SK-N-MC (cell line): ENCODE measurements around the gene PLLP.

Source experiments
- DNase-seq: peaks from one replicate; pipeline ENCODE4 v3.0.0-alpha.2; 2011; ENCODE audit warnings: low read depth, low spot score
- H3K27ac ChIP-seq: fragments of 200-600 bp; sonication (generic); 2 replicates; pipeline ENCODE4 v1.5.1; 2016; ENCODE audit warnings: mixed run types
- H3K36me3 ChIP-seq: fragments of 200-600 bp; sonication (generic); 2 replicates; pipeline ENCODE4 v1.6.1; 2017; ENCODE audit warnings: antibody characterized with exemption, low read length, mixed read lengths; ENCODE audit not compliant: insufficient read depth
- H3K4me3 ChIP-seq: fragments of 200-600 bp; sonication (generic); 2 replicates; pipeline ENCODE4 v1.5.1; 2016
- H3K9ac ChIP-seq: fragments of 200-600 bp; sonication (generic); 2 replicates; pipeline ENCODE4 v1.8.0; 2017; ENCODE audit warnings: mixed run types, mixed read lengths; ENCODE audit not compliant: insufficient read length
- H3K9me3 ChIP-seq: fragments of 200-600 bp; sonication (generic); 2 replicates; pipeline ENCODE4 v1.6.1; 2017; ENCODE audit warnings: low read depth, mild to moderate bottlenecking, antibody characterized with exemption, low read length, moderate library complexity, mixed read lengths
- EZH2 ChIP-seq: fragments of 200-600 bp; sonication (generic); IDR thresholded peaks from one replicate; pipeline ENCODE4 v1.6.1; 2017; ENCODE audit warnings: antibody characterized with exemption
- FOXP2 ChIP-seq: optimal IDR thresholded peaks from 2 replicates; pipeline ENCODE3; 2011; ENCODE audit warnings: mild to moderate bottlenecking, moderate library complexity; ENCODE audit not compliant: insufficient read depth; ENCODE audit errors: extremely low read length, control extremely low read depth
- POLR2AphosphoS5 ChIP-seq: IDR thresholded peaks from 2 replicates; pipeline ENCODE4 v1.6.1; 2012; ENCODE audit warnings: mild to moderate bottlenecking, low read depth, low read length, borderline replicate concordance

Gene PLLP

DNA sequence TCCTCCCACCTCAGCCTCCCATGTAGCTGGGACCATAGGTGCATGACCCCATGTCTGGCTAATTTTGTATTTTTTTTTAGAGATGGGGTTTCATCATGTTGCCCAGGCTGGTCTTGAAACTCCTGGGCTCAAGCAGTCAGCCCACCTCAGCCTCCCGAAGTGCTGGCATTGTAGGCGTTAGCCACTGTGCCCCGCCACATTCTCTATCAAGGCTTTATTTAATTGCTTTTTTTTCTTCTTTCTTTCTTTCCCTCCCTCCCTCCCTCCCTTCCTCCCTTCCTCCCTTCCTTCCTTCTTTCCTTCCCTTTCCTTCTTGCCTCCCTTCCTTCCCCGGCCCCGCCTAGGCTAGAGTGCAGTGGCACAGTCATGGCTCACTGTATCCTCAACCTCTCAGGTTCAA, 74.7 kb downstream of the PLLP start:
- Histone ChIP-seq H3K36me3 (peaks cover 24% of the 10 kb centered on the region; the same call in 1 of the 2 replicates), H3K9me3 (no peaks in the 10 kb centered on the region), H3K9ac (no peak overlapping the region), H3K27ac (no peak overlapping the region), H3K4me3 (no peak overlapping the region)
- TF ChIP-seq EZH2: no peak
- no peak for TF ChIP-seq POLR2AphosphoS5
- no peak for TF ChIP-seq FOXP2
- DNase-seq: no peak

GRCh38 chr16:57208926-57209325, 75.5 kb downstream of the PLLP start:
- Histone ChIP-seq H3K9ac (no peak overlapping the region), H3K36me3 (peaks cover 19% of the 10 kb centered on the region; the same call in 1 of the 2 replicates), H3K9me3 (no peaks in the 10 kb centered on the region), H3K27ac (no peak overlapping the region), H3K4me3 (no peak overlapping the region)
- no peak for TF ChIP-seq EZH2
- TF ChIP-seq FOXP2: no peak
- no peak for TF ChIP-seq POLR2AphosphoS5
- no peak for DNase-seq
